Thyroid gland (tissue), 4 donors: ENCODE results near the gene MYO18B.

ENCODE experiments used
- CTCF ChIP-seq, 6 experiments: fragments of 200-600 bp in 3 of 6; fragments of 450-650 bp in 3 of 6; sonication (generic) in 3 of 6; IDR thresholded peaks; one replicate each; pipeline ENCODE4 v1.5.1; 2016 to 2019; ENCODE audit warnings: antibody characterized with exemption in 6 of 6, mild to moderate bottlenecking in 2 of 6, inconsistent platforms in 1 of 6, moderate library complexity in 1 of 6
- POLR2A ChIP-seq, 2 donors: fragments of 450-650 bp; IDR thresholded peaks; one replicate each; pipeline ENCODE4 v1.6.1; 2017; ENCODE audit warnings: antibody characterized with exemption in 2 of 2, mild to moderate bottlenecking in 2 of 2, moderate library complexity in 1 of 2

DNA sequence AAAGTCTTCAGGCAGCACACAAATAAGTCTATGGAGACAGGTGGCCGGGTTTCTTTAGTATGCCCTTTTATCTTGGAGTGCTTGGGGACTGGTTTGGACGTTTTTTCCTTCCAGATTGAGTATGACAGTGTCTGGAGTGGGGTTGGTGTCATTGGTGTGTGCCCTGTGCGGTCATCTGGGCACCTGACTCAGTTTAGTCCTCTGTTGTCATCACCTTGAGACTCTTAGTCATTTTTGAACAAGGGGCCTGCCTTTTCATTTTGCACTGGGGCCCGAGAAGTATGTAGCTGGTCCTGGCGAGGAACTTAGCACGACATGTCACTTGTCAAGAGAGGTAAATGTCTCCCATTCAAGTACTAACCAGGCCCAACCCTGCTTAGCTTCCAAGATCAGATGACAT lies 27.2 kb upstream of the MYO18B start:
- TF ChIP-seq CTCF (IDR thresholded peaks at IDR 0.05) (no peak), POLR2A (IDR thresholded peaks at IDR 0.05) (no peak)
